Measurements from ENCODE around the gene PCDHGB4.
"Not testable (repeated sequence)": the region's sequence is repeated elsewhere in the genome, so short reads cannot be mapped to it uniquely, and the experiment has no call there.

Gene PCDHGB4

DNA sequence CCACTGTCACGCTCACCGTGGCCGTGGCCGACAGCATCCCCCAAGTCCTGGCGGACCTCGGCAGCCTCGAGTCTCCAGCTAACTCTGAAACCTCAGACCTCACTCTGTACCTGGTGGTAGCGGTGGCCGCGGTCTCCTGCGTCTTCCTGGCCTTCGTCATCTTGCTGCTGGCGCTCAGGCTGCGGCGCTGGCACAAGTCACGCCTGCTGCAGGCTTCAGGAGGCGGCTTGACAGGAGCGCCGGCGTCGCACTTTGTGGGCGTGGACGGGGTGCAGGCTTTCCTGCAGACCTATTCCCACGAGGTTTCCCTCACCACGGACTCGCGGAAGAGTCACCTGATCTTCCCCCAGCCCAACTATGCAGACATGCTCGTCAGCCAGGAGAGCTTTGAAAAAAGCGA lies 45.2 kb downstream of the PCDHGB4 start:
- DNase-seq, result not testable (repeated sequence)

DNA sequence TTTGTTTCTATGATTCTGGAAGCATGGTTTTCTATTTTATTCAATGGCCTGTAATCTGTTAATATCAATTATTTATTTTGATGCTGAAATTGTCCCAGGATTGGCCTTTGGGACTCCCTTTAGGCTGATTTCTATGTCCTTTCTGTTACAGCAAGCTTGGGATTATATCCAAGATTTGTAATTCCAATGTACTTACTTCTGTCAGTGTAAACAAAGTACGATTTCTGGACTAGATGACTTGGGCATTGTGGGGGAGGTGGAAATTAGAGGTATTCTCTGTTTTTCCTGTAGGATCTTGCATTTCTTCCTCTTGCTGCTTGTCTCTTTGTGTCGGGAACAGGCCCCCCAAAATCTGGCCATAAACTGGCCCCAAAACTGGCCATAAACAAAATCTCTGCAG lies 46.5 kb downstream of the PCDHGB4 start:
- DNase-seq, result no peak

- DNase-seq, result no peak
Measured at GRCh38 chr5:141437221-141437620, 49.7 kb downstream of the PCDHGB4 start.

GRCh38 chr5:141439411-141440141 lies 52.1 kb downstream of the PCDHGB4 start:
- DNase-seq, result no peak

All from NCI-H1436 (cell line).